Measurements from ENCODE around the gene PCDHA4.

GRCh38 chr5:140801494-140801841 is 5.4 kb upstream of the PCDHA4 start:
- peak in 7 of 12 donors; percentile 12 to 43 (median 28) for TF ChIP-seq CTCF (IDR thresholded peaks at IDR 0.05)
- no peak for TF ChIP-seq POLR2A (IDR thresholded peaks at IDR 0.05)
